MM.1S (cell line): ENCODE data around the gene FAM53A.
"Not testable (repeated sequence)": the region's sequence is repeated elsewhere in the genome, so short reads cannot be mapped to it uniquely, and the experiment has no call there.

Experiments
- DNase-seq: peaks from one replicate; pipeline ENCODE4 v3.0.0-alpha.2; 2015
- H2AFZ ChIP-seq: fragments of 300-600 bp; sonication (generic); 2 replicates; pipeline ENCODE4 v1.6.0; 2016; ENCODE audit warnings: antibody characterized with exemption, low read length
- H3F3A ChIP-seq: fragments of 300-600 bp; sonication (generic); 2 replicates; pipeline ENCODE4 v1.6.1; 2016; ENCODE audit warnings: mild to moderate bottlenecking, antibody characterized with exemption, low read length, moderate library complexity, mixed read lengths; ENCODE audit not compliant: insufficient read depth
- H3K27ac ChIP-seq: fragments of 300-600 bp; sonication (generic); 2 replicates; pipeline ENCODE4 v1.5.1; 2016; ENCODE audit warnings: mild to moderate bottlenecking, low read length
- H3K27me3 ChIP-seq: fragments of 300-600 bp; sonication (generic); replicated peaks from 2 replicates; pipeline ENCODE4 v1.6.0; 2016; ENCODE audit warnings: low read length; ENCODE audit not compliant: insufficient read depth
- H3K36me3 ChIP-seq: fragments of 300-600 bp; sonication (generic); replicated peaks from 2 replicates; pipeline ENCODE4 v1.6.1; 2016; ENCODE audit warnings: mild to moderate bottlenecking, low read length, mixed read lengths; ENCODE audit not compliant: insufficient read depth
- H3K4me1 ChIP-seq: fragments of 300-600 bp; sonication (generic); 2 replicates; pipeline ENCODE4 v1.6.1; 2016; ENCODE audit warnings: low read length, mixed read lengths
- H3K4me2 ChIP-seq: fragments of 300-600 bp; sonication (generic); 2 replicates; pipeline ENCODE4 v1.6.0; 2016; ENCODE audit warnings: low read depth, low read length
- H3K4me3 ChIP-seq: fragments of 300-600 bp; sonication (generic); 2 replicates; pipeline ENCODE4 v1.5.1; 2016; ENCODE audit warnings: low read length, mixed read lengths
- H3K79me2 ChIP-seq: fragments of 300-600 bp; sonication (generic); 2 replicates; pipeline ENCODE4 v1.6.1; 2016; ENCODE audit warnings: mixed run types, low read length, mixed read lengths
- H3K9ac ChIP-seq: fragments of 300-600 bp; sonication (generic); 2 replicates; pipeline ENCODE4 v1.6.1; 2016; ENCODE audit warnings: low read length, mixed read lengths
- H3K9me2 ChIP-seq: fragments of 300-600 bp; sonication (generic); replicated peaks from 2 replicates; pipeline ENCODE4 v1.6.1; 2016; ENCODE audit warnings: mild to moderate bottlenecking, low read length, mixed read lengths; ENCODE audit not compliant: insufficient read depth
- H3K9me3 ChIP-seq: fragments of 300-600 bp; sonication (generic); replicated peaks from 2 replicates; pipeline ENCODE4 v1.6.1; 2016; ENCODE audit warnings: mild to moderate bottlenecking, low read length, mixed read lengths; ENCODE audit not compliant: insufficient read depth
- H4K20me1 ChIP-seq: fragments of 300-600 bp; sonication (generic); 2 replicates; pipeline ENCODE4 v1.6.1; 2016; ENCODE audit warnings: mild to moderate bottlenecking, low read length, moderate library complexity, mixed read lengths; ENCODE audit not compliant: insufficient read depth
- EZH2 ChIP-seq: fragments of 300-600 bp; sonication (generic); optimal IDR thresholded peaks from 2 replicates; pipeline ENCODE3; 2017; ENCODE audit warnings: low read depth, mild to moderate bottlenecking, antibody characterized with exemption, low read length, mixed read lengths
- EZH2phosphoT487 ChIP-seq: fragments of 300-600 bp; sonication (generic); IDR thresholded peaks from 2 replicates; pipeline ENCODE4 v1.6.1; 2018; ENCODE audit warnings: antibody characterized with exemption, low read length
- TF ChIP-seq, protein P1 (sequence below): fragments of 300-600 bp; sonication (generic); IDR thresholded peaks from 2 replicates; pipeline ENCODE4 v1.5.1; 2016; ENCODE audit warnings: antibody characterized with exemption, low read length, mixed read lengths

Gene FAM53A

DNA sequence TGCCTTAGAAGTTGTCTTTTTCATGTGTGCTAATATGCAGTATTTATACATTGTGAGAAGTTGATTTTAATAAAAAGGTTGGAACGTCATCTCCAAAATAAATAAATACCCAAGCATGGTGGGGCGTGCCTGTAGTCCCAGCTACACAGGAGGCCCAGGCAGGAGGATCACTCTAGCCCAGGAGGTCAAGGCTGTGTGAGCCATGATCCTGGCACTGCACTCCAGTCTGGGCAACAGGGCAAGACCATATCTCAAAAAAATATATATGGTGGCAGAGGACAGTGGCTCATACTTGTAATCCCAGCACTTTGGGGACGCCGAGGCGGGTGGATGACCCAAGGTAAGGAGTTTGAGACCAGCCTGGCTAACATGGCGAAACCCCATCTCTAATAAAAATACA lies 21.6 kb upstream of the FAM53A start:
- Histone ChIP-seq H3K79me2 (peaks cover 97% of the 10 kb centered on the region), H3K27ac (no peak overlapping the region), H3K9ac (no peak overlapping the region), H3K27me3 (no peaks in the 10 kb centered on the region), H3K9me3 (no peaks in the 10 kb centered on the region), H3K4me3 (no peak overlapping the region), H3K4me2 (no peak overlapping the region), H4K20me1 (peaks cover 78% of the 10 kb centered on the region), H3F3A (peaks cover 7% of the 10 kb centered on the region), H3K36me3 (peaks cover 22% of the 10 kb centered on the region), H2AFZ (no peak overlapping the region), H3K4me1 (peaks cover 9% of the 10 kb centered on the region), H3K9me2 (no peaks in the 10 kb centered on the region)
- TF ChIP-seq EZH2, result no peak
- TF ChIP-seq EZH2phosphoT487, result no peak
- TF ChIP-seq, protein P1, sequence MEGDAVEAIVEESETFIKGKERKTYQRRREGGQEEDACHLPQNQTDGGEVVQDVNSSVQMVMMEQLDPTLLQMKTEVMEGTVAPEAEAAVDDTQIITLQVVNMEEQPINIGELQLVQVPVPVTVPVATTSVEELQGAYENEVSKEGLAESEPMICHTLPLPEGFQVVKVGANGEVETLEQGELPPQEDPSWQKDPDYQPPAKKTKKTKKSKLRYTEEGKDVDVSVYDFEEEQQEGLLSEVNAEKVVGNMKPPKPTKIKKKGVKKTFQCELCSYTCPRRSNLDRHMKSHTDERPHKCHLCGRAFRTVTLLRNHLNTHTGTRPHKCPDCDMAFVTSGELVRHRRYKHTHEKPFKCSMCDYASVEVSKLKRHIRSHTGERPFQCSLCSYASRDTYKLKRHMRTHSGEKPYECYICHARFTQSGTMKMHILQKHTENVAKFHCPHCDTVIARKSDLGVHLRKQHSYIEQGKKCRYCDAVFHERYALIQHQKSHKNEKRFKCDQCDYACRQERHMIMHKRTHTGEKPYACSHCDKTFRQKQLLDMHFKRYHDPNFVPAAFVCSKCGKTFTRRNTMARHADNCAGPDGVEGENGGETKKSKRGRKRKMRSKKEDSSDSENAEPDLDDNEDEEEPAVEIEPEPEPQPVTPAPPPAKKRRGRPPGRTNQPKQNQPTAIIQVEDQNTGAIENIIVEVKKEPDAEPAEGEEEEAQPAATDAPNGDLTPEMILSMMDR, result no peak
- no peak for DNase-seq

DNA sequence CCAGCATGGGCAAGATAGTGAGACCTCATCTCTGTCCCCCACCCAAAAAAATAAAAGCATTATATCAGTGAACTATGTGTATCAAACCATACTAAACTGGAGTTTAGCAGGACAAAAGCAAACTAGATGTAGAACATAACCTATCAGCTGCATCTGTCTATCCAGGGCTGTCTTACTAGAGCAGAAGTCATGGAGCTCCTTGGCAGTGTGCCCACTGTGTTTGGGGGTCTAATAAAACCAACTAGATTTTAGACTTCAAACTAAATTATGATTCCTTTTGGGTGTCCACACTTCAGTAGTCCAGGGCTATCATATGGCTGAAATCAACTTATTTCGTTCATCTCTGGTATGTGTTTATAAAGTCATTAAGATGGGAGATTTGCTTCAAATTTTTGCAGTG lies 19.8 kb upstream of the FAM53A start:
- Histone ChIP-seq H3K36me3 (peaks cover 33% of the 10 kb centered on the region), H4K20me1 (peaks cover 81% of the 10 kb centered on the region)
- DNase-seq, result no peak

DNA sequence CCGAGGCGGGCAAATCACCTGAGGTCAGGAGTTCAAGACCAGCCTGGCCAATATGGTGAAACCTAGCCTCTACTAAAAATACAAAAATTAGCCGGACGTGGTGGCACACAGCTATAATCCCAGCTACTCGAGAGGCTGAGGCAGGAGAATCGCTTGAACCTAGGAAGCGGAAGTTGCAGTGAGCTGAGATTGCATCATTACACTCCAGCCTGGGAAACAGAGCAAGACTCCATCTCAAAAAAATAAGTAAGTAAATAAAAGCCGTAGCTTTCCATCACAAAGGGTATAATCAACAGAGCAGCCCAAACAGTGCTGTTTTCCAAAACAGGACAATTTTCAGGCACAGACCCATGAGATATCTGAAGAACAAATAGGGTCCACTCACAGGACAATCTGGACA lies 17.6 kb upstream of the FAM53A start:
- not testable (repeated sequence) for H3K9me3 ChIP-seq, H3K4me2 ChIP-seq, H3K4me3 ChIP-seq, H3K27me3 ChIP-seq, DNase-seq, H3K9me2 ChIP-seq, H2AFZ ChIP-seq, H3F3A ChIP-seq, H3K4me1 ChIP-seq, H3K9ac ChIP-seq, H3K27ac ChIP-seq
- peaks cover 35% of the 10 kb centered on the region for H3K36me3 ChIP-seq
- H4K20me1 ChIP-seq, result peaks cover 66% of the 10 kb centered on the region
- H3K79me2 ChIP-seq, result peaks cover 91% of the 10 kb centered on the region

More for the DNA sequence above, 19.8 kb upstream of the FAM53A start:
- Histone ChIP-seq H3K4me1 (no peaks in the 10 kb centered on the region), H3K27me3 (no peaks in the 10 kb centered on the region), H3K79me2 (peaks cover 97% of the 10 kb centered on the region), H3K9ac (no peak overlapping the region), H3K4me2 (no peak overlapping the region), H2AFZ (no peak overlapping the region), H3K4me3 (no peak overlapping the region), H3K27ac (no peak overlapping the region), H3F3A (peaks cover 7% of the 10 kb centered on the region), H3K9me3 (no peaks in the 10 kb centered on the region), H3K9me2 (no peaks in the 10 kb centered on the region)
- TF ChIP-seq, protein P1, result no peak
- TF ChIP-seq EZH2phosphoT487 (no peak), EZH2 (no peak)

DNA sequence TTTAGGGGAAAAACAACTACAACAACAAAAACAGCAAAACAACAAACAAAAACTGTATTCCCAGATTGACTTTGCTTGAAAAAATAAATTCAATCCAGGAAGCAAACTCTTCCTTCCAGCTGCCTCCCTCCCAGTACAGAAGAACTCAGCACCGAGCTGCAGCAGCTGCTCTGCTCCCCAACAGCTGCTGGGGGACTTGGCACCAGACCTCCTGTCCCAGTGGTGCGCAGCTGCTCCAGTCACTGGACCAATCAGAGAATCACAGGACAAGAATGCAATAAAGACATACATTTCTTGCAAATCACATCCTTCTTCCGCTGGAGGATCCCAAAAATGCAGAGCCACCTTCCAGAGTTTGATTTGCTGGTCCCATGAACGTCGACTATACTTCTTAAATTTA lies 11.8 kb upstream of the FAM53A start:
- DNase-seq, result no peak
- Histone ChIP-seq H3K27ac (no peak overlapping the region), H3K4me1 (no peaks in the 10 kb centered on the region), H3K9ac (no peak overlapping the region), H3K27me3 (no peaks in the 10 kb centered on the region), H3K9me2 (no peaks in the 10 kb centered on the region), H3K4me2 (no peak overlapping the region), H3K36me3 (peaks cover 32% of the 10 kb centered on the region), H4K20me1 (peaks cover 21% of the 10 kb centered on the region; the same call in 1 of the 2 replicates), H3K9me3 (no peaks in the 10 kb centered on the region), H3K79me2 (peaks cover 38% of the 10 kb centered on the region), H3K4me3 (no peak overlapping the region), H2AFZ (no peak overlapping the region), H3F3A (peaks cover 19% of the 10 kb centered on the region)
- TF ChIP-seq EZH2, result no peak
- TF ChIP-seq EZH2phosphoT487, result no peak
- TF ChIP-seq, protein P1, result no peak
